GM13977 (cell line): ENCODE data around the gene PPP2R2B.
"Not testable (repeated sequence)": the region's sequence is repeated elsewhere in the genome, so short reads cannot be mapped to it uniquely, and the experiment has no call there.

Experiments
- DNase-seq: peaks from one replicate; pipeline ENCODE4 v3.0.0; 2012; ENCODE audit warnings: low spot score
- CTCF ChIP-seq: IDR thresholded peaks from 2 replicates; pipeline ENCODE4 v1.5.1; 2012; ENCODE audit warnings: mild to moderate bottlenecking, control low read depth; ENCODE audit not compliant: insufficient read depth; ENCODE audit errors: extremely low read depth, missing control alignments
- in situ Hi-C: fragments of 300-500 bp; cut with MboI; formaldehyde crosslinking; loops from one replicate; pipeline ENCODE4 v1.12.0; 2022; ENCODE audit warnings: low sequenced_read_pairs, low pct_unique_long_range_greater_than_20kb, mixed read lengths, inconsistent platforms; ENCODE audit not compliant: unreplicated experiment

The PPP2R2B gene

GRCh38 chr5:146622391-146622790 lies 256.2 kb downstream of the PPP2R2B start:
- in situ Hi-C loops = no loop called here
- DNase-seq = no peak
- TF ChIP-seq CTCF = no peak

- DNase-seq = no peak
- in situ Hi-C loops = no loop called here
- TF ChIP-seq CTCF = no peak
These were observed 257.9 kb downstream of the PPP2R2B start for GRCh38 chr5:146620669-146621051.

GRCh38 chr5:146620031-146620668 lies 258.4 kb downstream of the PPP2R2B start:
- TF ChIP-seq CTCF = no peak
- in situ Hi-C loops = no loop called here
- DNase-seq = no peak

- in situ Hi-C loops = no loop called here
- DNase-seq = no peak
These were observed 260.1 kb downstream of the PPP2R2B start for GRCh38 chr5:146618434-146618833.

GRCh38 chr5:146609731-146610130 lies 268.8 kb downstream of the PPP2R2B start:
- in situ Hi-C loops, DNase-seq: not testable (repeated sequence)

More at GRCh38 chr5:146618434-146618833, 260.1 kb downstream of the PPP2R2B start:
- TF ChIP-seq CTCF = no peak

GRCh38 chr5:146607659-146608332 lies 270.8 kb downstream of the PPP2R2B start:
- no peak for TF ChIP-seq CTCF
- DNase-seq = no peak
- in situ Hi-C loops = no loop called here

GRCh38 chr5:146606893-146607292 lies 271.7 kb downstream of the PPP2R2B start:
- in situ Hi-C loops = no loop called here
- no peak for DNase-seq
- no peak for TF ChIP-seq CTCF
